GM18909 (cell line): ENCODE measurements around the gene MTHFD1L.
"Not testable (repeated sequence)": the region's sequence is repeated elsewhere in the genome, so short reads cannot be mapped to it uniquely, and the experiment has no call there.

Source experiments
- ATAC-seq: cut with Tn5 transposase; IDR thresholded peaks from one replicate; pipeline ENCODE4 v1.9.1; 2021; ENCODE audit warnings: mild to moderate bottlenecking; ENCODE audit not compliant: unreplicated experiment, poor library complexity

Gene MTHFD1L

DNA sequence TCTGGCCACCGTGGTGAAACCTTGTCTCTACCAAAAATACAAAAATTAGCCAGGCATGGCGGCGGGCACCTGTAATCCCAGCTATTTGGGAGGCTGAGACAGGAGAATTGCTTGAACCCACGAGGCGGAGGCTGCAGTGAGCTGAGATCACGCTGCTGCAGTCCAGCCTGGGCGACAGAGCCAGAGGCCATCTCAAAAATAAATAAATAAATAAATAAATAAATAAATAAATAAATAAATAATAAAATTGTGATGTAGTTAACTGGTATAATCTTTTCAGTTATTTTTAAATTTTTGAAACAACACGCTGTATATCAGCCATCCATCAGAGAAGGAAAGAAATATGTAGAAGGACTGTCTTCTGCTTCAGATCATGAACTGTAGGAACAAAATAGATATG lies 221.6 kb downstream of the MTHFD1L start:
- ATAC-seq = not testable (repeated sequence)

DNA sequence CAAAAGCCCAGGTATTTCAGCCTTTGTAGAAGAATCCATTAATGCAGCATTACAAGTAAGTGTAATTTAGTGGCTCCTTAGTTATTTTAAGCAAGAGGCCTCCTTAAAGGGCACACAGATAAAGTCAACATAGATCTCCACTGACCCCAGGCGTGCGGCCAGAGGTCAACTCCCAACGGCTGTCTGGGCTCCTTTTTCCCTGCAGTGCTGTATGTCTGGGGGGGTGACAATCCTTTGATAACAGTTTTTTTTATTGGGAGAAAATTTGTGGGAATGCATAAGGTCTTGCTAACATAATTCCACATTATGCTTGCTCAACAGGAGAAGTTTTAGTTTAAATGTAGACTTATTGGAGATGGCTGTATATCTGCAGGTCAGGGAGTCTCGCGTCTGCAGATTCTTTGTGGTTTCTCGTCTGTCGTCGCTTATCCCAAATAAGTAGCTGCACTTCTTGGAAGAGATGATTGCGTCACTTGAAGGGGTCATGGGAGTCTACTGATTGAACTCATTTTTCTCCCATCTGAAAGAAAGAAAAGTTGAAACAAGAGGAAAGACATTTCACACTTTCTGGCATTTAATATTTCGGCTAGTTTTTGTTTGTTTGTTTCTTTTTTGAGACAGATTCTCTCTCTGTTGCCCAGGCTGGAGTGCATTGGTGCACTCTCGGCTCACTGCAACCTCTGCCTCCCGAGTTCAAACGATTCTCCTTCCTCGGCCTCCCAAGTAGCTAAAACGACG lies 222.5 kb downstream of the MTHFD1L start:
- ATAC-seq = no peak

DNA sequence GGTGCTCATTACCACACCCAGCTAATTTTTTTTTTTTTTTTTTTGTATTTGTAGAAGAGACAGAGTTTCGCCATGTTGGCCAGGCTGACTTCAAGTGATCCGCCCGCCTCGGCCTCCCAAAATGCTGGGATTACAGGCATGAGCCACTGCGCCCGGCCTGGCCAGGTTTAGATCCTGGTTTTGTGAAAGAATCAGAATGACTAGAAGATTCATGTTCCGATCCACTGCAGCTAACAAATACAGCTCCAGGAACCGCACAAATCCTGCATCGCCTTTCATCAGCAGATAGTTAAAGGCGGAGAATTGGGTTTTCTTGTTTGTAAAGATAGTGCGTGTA lies 223.1 kb downstream of the MTHFD1L start:
- no peak for ATAC-seq

DNA sequence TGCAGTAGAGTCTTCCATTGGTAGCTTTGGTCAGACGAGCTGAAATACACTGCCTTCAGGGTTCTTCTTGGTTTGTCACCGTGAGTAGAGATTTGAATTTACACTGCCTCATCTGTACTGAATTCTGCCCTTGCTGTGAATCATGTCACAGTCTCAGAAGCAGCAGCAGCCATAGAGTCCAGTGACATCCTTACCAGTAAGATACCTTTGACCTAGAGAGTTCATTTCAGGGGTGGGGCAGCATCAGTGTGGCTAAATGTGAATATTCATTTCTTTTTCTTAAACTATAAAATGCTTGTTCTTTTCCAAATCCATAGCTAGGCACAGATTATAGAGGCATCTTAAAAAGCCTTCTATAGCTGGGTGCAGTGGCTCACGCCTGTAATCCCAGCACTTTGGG lies 223.5 kb downstream of the MTHFD1L start:
- ATAC-seq = no peak

DNA sequence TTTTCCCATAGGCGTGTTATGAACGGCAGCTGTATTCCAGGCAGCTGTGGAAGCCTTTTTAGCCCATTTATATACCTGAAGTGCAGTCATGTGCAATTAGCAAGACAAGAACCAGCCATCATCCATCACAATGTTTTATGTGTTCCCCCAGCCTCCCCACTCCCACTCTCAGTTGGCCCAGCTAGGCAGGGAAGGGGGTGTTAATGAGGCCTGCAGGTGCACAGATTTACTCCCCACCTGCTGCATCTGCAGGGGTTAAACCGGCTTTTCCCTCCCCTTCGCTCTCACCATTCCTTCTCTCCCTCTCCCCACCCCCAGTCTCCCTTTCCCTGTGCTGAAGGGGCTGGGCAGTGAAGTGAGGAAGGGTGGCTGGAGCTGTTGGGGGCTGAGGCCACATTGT lies 224.5 kb downstream of the MTHFD1L start:
- ATAC-seq = no peak

DNA sequence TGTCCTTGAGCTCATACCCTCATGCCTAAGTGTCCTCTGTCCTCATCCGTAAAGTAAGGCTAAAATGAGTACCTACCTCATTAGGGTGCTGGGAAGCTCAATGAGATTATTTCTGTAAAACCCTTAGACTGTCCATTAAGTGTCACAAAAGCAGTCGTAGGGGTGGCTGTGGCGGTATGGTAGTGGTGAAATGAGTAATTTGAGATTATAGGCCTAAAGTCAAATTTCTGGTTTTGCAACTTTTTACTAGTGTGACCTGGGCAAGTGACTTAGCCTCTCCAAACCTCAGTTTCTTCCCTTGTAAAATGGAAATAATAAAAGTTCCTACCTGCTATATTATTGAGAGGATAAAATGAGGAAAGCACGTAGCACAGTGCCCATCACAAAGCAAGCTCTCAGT lies 226.1 kb downstream of the MTHFD1L start:
- ATAC-seq = no peak

DNA sequence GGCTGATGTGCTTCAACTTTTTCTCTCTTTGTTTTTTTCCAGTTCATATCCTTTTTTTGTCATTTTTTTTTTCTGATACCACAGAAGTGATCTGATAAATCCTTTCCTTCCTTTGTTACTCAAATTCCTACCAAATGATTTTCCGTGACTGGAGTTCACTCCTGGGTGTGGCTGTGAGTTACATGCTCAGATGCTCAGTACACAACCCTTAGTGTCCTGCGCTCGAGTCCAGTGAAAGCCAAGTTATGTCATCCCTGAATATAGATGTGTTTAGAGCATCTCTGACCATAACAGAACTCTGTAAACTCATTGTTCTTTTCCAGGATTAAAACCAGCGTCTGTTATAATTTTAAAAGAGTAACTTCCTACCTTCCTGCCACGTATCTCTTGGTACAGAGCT lies 227.1 kb downstream of the MTHFD1L start:
- no peak for ATAC-seq

DNA sequence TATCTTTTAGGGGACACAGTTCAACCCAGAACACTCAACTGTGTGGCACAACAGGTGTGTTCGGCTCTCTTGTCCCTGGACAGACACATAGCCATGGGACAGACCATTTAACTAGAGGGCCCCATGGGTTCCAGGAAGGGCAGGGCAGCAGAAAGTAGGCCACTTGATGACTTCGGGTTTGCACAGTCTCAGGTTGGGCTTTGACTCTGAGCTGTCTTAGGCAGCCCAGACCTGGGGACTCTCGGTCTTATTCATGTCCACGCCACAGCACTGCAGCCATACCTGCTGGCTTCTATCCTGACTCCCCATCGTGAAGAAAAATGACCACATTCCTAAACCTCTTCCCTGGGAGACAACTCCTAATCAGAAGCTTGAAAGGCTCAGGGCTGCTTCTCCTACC lies 228.2 kb downstream of the MTHFD1L start:
- no peak for ATAC-seq

DNA sequence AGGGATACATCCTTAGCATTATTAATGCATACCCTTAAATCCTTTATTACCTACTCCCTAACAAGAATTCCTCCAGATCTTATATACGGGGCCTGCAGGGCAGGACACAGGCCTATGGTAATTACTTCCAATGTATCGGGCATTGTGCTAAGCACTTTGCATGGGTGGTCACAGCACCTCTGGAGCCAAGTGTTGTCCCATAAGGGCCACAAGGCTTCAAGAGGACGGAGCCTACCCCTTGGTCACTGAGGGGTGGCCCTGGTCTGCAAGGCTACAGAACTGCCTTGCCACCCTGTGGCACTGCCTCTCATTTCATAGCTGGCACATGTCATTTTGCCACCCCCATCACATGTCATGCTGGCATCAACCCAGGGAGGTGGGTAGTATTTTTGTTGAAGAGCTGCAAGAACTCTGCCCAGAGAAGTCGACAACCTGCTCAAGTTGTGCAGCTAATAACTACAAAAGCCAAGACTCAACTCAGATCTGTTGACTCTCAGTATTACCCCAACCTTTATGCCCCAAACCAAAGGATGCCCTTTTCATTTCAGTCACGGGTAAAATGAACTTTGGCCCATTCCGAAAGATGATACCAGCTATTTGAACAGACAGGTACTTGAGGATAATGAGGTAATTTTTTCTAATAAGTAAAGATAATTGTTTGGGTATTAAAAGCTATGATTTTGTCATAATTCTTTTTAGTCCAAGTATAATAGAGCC lies 230.2 kb downstream of the MTHFD1L start:
- no peak for ATAC-seq

DNA sequence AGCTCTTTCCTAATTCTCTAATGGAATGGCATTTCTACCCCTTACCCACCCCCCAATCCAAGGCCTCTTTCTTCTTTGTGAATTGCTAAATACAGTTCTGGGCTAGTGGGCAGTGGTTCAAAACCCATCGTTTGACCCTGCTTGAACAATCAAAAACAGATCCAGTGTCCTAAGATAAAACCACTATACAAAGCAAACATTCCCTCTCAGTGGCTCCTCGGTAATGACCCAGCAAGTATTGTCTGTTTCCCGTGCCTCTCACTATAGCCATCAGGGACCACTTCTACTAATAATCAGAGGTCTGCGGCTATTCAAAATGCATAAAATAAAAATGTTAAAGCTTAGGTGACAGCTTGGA lies 230.7 kb downstream of the MTHFD1L start:
- no peak for ATAC-seq

DNA sequence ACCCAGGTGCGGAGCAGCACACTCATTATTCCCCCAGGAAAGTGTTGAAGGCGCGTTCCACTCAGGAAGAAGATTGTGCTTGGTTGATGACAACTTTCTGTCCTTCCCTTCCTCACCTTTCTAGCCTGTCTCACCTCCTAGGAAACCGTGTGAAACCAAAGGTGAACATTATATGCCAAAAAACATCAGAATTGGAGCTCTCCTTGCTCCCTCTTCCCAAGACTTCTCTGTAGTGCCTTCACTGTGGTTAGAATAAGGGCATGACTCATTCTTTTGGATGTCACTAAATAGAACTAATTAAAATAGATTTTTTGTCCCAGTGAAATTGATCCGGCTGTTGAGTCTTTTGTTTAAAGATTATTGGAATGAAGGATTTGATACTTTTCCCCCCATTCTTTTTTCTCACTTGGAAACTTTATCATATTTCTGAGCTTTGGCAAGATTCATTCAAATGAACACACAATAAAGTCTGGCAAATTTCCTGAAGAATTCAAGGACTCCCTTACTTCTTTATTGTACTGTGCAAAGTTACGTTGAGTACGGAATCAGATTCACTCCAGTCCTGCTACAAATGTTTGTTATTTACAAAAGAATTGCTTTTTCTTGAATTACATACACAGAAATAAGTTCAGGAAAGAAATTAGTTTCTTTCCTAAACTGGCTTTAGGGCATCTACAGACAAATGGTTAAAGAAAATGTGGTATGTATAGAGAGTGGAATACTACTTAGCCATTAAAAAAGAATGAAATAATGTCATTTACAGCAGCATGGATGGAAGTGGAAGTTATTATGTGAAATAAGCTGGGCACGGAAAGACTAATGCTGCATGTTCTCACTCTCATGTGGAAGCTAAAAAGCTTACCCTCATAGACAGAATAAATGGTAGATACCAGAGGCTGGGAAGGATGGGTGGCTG lies 231.4 kb downstream of the MTHFD1L start:
- no peak for ATAC-seq

DNA sequence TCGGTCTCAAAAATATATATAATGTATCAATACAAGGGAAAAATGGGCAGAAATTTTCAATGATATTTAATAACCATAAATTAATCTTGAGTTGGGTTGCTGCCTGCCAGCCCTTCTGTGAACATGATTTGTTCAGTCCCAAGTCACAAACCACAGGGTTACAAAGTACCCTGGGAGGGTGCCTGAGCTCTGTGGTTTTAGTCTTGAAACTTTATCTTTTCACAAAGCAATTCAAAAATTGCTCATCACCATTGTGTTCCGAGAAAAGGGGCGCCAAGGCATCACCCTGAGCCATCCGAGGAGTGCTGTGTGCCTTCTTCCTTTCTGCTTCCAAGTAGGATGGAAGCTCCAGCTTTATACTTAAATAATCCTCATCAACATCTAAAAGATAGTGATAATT lies 232.7 kb downstream of the MTHFD1L start:
- ATAC-seq = no peak

DNA sequence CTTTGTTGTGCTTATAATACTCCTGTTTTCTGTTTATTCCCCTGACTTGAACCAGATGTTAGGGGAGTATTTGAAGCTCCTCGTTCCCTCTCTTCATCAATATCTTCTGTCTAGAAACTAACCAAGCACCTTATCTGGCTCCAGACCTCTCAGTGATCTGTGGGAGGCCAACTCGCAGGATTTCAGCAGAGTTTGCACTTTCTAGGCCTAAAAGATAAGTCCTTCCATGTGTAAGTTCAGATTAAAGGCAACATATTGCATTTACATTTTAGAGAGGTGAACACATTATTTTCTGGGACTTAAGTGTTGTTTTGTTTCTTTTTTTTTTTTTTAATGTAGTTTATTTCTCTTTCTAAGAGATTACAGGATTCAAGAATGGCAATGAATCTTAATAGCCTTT lies 234.8 kb downstream of the MTHFD1L start:
- no peak for ATAC-seq

DNA sequence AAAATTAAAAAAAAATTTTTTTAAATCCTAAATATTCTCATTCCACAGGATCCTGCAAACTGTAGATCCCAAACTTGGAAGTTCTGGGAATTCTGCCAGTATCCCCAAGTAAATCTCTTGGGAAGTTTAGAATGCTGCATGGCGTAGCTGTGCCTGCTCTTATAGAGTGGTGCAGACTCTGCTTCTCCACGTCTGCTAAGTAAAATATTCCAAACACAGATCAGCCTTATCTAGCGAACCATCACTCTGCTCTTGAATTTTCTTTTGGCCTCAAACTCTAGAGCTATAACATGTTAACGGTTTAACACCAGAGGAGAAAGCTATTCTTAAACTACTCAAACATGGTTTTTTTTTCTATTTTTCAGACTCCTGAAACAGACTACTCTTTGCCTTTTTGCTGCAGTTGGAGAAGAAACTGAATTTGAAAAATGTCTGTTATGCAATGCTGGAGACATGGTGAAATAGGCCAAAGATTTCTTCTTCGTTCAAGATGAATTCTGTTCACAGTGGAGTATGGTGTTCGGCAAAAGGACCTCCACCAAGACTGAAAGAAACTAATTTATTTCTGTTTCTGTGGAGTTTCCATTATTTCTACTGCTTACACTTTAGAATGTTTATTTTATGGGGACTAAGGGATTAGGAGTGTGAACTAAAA lies 235.8 kb downstream of the MTHFD1L start:
- ATAC-seq = no peak

DNA sequence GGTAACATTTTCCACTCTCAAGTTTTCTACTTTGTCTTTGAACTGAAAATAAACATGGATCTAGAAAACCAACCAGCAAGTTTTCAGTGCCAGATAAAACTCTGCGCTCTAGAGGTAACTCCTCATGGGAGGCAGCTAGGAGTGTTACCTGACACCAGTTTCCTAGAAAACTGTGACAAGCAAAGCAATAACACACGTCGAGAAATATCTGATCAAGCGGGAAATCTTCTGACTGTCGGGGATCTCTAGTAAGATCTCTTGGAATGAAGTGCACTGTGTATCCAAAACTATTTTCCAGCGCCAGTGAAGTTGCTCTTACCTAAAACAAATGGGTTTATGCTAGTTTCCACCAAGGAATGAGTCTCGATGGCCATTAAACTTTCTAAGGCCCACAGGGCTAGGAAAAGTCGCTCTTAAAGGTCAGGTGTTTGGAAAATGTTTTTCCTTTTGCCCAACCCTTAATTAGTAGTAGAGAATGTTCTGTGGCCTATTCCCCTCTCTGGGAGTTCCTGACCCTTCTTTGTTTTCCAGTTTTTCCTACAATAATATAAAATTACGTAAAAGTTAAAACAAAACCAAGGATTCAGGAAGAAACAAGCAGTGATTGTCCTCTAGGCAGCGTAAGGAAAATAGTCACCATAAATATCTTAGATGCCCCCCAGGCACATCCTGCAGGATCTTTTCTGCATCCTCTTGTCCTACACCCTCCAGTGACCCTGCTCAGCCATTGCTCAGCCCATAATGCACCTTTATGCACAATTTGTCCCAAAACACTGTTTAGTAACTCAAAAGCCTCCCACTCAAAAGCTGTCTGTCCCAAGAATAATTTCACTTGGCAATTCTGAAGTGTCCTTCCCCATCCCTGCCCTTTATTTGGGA lies 236.6 kb downstream of the MTHFD1L start:
- ATAC-seq = no peak

DNA sequence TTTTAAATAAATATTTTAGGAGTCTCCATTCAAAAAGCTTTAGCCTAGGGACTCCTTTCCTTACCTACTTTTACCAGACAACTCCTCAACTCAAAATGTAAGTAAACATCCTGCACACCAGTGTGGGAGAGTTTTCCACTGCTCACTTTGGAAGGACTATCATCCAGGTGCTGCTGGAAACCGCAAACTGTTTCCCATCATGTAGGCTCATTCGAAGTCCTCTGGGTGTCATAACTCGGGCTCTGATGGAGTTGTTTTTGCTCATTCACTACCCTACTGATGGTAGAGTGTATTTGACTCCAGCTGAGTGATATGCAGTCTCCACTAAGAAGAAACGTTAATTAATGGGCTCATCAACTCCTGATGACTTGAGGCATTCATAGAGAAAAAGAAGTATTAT lies 237.8 kb downstream of the MTHFD1L start:
- ATAC-seq = no peak

DNA sequence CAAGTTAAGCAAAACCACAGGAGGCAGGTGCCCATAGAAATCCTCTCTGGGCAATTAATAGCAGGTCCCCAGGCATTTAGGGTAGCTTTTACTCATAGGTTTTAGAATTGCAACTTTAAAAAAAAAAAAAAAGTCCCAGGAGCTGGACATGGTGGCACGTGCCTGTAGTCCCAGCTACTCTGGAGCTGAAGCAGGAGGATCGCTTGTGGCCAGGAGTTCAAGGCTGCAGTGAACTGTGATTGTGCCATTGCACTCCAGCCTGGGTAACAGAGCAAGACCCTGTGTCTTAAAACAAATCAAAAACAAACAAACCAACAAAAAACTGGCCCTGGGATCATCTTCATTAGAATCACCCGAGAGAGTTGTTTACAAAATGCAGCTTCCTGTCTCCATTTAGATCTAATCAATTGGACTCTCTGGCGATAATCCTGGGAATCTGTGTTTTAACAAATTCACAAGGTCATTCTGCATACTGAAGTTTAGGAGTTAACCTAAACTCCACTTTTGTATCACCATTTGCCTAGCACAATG lies 242.5 kb downstream of the MTHFD1L start:
- no peak for ATAC-seq

DNA sequence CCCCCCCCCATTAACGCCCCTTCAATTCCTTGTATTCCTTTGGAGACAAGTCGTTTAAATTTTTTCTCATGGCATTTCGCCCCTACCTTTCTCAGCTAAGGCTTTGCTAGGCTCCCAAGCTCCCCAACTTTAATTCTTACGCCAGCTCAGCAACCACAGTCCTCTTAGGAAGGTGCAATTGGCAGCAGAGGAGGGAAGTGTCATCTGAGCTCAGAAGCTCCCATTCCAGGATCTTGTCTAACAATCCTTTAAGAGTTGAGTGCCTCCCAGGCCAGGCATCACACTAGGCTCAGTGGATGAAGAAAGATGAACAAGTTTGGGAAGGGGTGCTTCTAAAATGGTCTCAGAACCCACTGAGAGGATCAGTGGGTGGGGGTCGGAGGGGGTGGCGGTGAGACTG lies 243.0 kb downstream of the MTHFD1L start:
- ATAC-seq = no peak

DNA sequence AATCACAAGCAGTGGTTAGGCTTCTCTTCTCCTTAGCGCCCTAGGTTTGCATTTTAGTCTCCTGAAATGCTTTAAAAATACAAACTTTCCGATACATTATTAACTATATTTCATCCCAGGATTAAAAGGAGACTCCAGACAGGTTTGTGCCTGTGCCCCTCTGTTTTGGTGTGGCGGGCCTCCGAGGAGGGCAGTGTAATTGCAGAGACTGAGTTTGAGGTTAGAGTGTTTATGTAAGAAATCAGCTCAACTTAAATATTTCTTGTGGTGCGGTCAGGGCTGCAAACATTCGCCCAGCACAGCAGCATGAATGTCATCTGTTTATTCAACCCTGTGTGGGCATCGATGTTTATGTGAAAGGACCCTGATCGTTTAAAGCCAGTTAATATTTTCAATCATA lies 243.9 kb downstream of the MTHFD1L start:
- no peak for ATAC-seq
